ENCODE measurements around the gene CAMKK1. TPM values are rescaled to one million over a fixed set of nuclear protein-coding genes. Genes with fewer than 3 reads are reported as not detected.

CAMKK1 gene
- total RNA-seq, 2 donors from 2014 or later, result 9.2 to 9.3 TPM

- intact Hi-C loops (cut with DNase I), result no loop called here
- ATAC-seq, result peak; percentile 18
- Histone ChIP-seq H3K27ac (peak overlapping the region; percentile 92 to 97 (median 97)), H3K9me3 (no peaks in the 10 kb centered on the region), H3K4me3 (no peak overlapping the region), H3K27me3 (no peaks in the 10 kb centered on the region), H3K36me3 (replicated peaks in 1 of 2; ENCODE audit: insufficient read depth in 1 of 2, low read depth in 2 of 2) (no peaks in the 10 kb centered on the region), H3K4me1 (peaks cover 63% of the 10 kb centered on the region)
- WGBS, 2 donors, result 26 to 29% methylated on average over 7 to 25 of the region's 25 CpGs
- peak; percentile 71 to 78 (median 74) for DNase-seq
- TF ChIP-seq CTCF (IDR thresholded peaks at IDR 0.05) (peak in 1 of 7 experiments; percentile 1), POLR2A (IDR thresholded peaks at IDR 0.05) (no peak)
These were observed 10.4 kb upstream of the CAMKK1 start for GRCh38 chr17:3903051-3903825.

- H3K9me3 ChIP-seq, result no peaks in the 10 kb centered on the region
- H3K27ac ChIP-seq, result peak overlapping the region in 3 of 4 donors; percentile 29 to 92 (median 54)
- TF ChIP-seq POLR2A (IDR thresholded peaks at IDR 0.05) (no peak), CTCF (IDR thresholded peaks at IDR 0.05) (no peak)
- H3K4me3 ChIP-seq, result no peak overlapping the region
- no peaks in the 10 kb centered on the region for H3K27me3 ChIP-seq
- intact Hi-C loops (cut with DNase I), result no loop called here
- H3K4me1 ChIP-seq, result peaks cover 70% of the 10 kb centered on the region
- DNase-seq, result peak in 2 of 4 donors; percentile 31 to 32
- no peak for ATAC-seq
- no peaks in the 10 kb centered on the region for H3K36me3 ChIP-seq (replicated peaks in 1 of 2; ENCODE audit: insufficient read depth in 1 of 2, low read depth in 2 of 2)
- WGBS, 2 donors, result 35 to 40% methylated on average over 6 of the region's 6 CpGs
These were observed 7.8 kb upstream of the CAMKK1 start for GRCh38 chr17:3900646-3901045.

- DNase-seq, result no peak
- no peak for ATAC-seq
- intact Hi-C loops (cut with DNase I), result no loop called here
These were observed 4.9 kb upstream of the CAMKK1 start for GRCh38 chr17:3897731-3898130.

GRCh38 chr17:3896968-3897235, 4.0 kb upstream of the CAMKK1 start:
- Histone ChIP-seq H3K27ac (peak overlapping the region; percentile 70 to 80 (median 77)), H3K36me3 (replicated peaks in 1 of 2; ENCODE audit: insufficient read depth in 1 of 2, low read depth in 2 of 2) (no peaks in the 10 kb centered on the region), H3K4me3 (no peak overlapping the region), H3K4me1 (peaks cover 65% of the 10 kb centered on the region), H3K27me3 (no peaks in the 10 kb centered on the region), H3K9me3 (no peaks in the 10 kb centered on the region)
- intact Hi-C loops (cut with DNase I), result no loop called here
- 79 to 85% methylated on average over 3 to 6 of the region's 6 CpGs for WGBS, 2 donors
- DNase-seq (no peak), ATAC-seq (no peak)
- TF ChIP-seq POLR2A (IDR thresholded peaks at IDR 0.05), result no peak
- TF ChIP-seq CTCF (IDR thresholded peaks at IDR 0.05), result no peak

More at GRCh38 chr17:3897731-3898130, 4.9 kb upstream of the CAMKK1 start:
- Histone ChIP-seq H3K27me3 (no peaks in the 10 kb centered on the region), H3K27ac (peak overlapping the region in 1 of 4 donors; percentile 28), H3K4me1 (peaks cover 67% of the 10 kb centered on the region), H3K4me3 (no peak overlapping the region), H3K9me3 (no peaks in the 10 kb centered on the region), H3K36me3 (replicated peaks in 1 of 2; ENCODE audit: insufficient read depth in 1 of 2, low read depth in 2 of 2) (no peaks in the 10 kb centered on the region)
- 86 to 96% methylated on average over 9 to 12 of the region's 12 CpGs for WGBS, 2 donors
- no peak for TF ChIP-seq POLR2A (IDR thresholded peaks at IDR 0.05)
- no peak for TF ChIP-seq CTCF (IDR thresholded peaks at IDR 0.05)
